Measurements from ENCODE around the gene SPEF1. TPM values are rescaled to one million over a fixed set of nuclear protein-coding genes. Genes with fewer than 3 reads are reported as not detected.

Gene SPEF1
- total and polyA plus RNA-seq, 2 of the 13 experiments (the other 11 are each of a cell fraction or from before 2014, with no cell fraction given) = 0.11 to 0.27 TPM

- ChIA-PET POLR2A (no interaction called here), CTCF (ENCODE audit: low intra/inter-chr PET ratio, low total read pairs) (no interaction called here)
- 6% methylated on average over 11 of the region's 11 CpGs for WGBS (ENCODE audit: low lambda C conversion rate)
- no TSS peak for BruUV-seq (replicated peaks)
- Histone ChIP-seq H3K27me3 (ENCODE audit: control insufficient read depth in 1 of 2, insufficient read depth in 2 of 2, low read length in 2 of 2) (peaks cover 3 to 17% of the 10 kb centered on the region in 2 experiments), H3K36me3 (replicated peaks in 1 of 2; ENCODE audit: control insufficient read depth in 1 of 2, insufficient read depth in 2 of 2, low read length in 2 of 2) (no peaks in the 10 kb centered on the region), H3K4me3 (replicated peaks in 1 of 3; ENCODE audit: insufficient read depth in 1 of 3, low read depth in 2 of 3, low read length in 3 of 3) (peak overlapping the region in 1 of 3 experiments; percentile 3; a peak in 1 of 6 replicates), H3K27ac (ENCODE audit: extremely low read length, insufficient read depth, low read length) (no peak overlapping the region), H3K4me1 (ENCODE audit: insufficient read depth, low read length) (peaks cover 41% of the 10 kb centered on the region), H2AFZ (ENCODE audit: low read length) (no peak overlapping the region), H3K9me3 (ENCODE audit: low read length) (no peaks in the 10 kb centered on the region), H3K79me2 (ENCODE audit: insufficient read depth, low read length) (no peaks in the 10 kb centered on the region), H3K9ac (ENCODE audit: insufficient read depth, low read depth, low read length) (no peak overlapping the region), H3K4me2 (ENCODE audit: low read depth, low read length) (peak overlapping the region; percentile 52), H4K20me1 (ENCODE audit: insufficient read depth, low read length) (no peaks in the 10 kb centered on the region)
- DNase-seq (ENCODE audit: low spot score) (peak; percentile 33), ATAC-seq (peak; percentile 19), FAIRE-seq (peak; percentile 37)
- intact Hi-C loops (cut with micrococcal nuclease; ENCODE audit: unreplicated experiment) (no loop called here), in situ Hi-C loops (cut with HindIII; ENCODE audit: extremely low pct_ligation_motif_present, low pct_unique_long_range_greater_than_20kb) (no loop called here)
- TF ChIP-seq ZZZ3 (CRISPR knock-in tag; IDR thresholded peaks at IDR 0.05; ENCODE audit: borderline replicate concordance) (no peak), ZFAT (CRISPR knock-in tag; conservative IDR thresholded peaks at IDR 0.05) (no peak), ZNF772 (CRISPR knock-in tag; IDR thresholded peaks at IDR 0.05) (no peak), EP300 (IDR thresholded peaks at IDR 0.05; ENCODE audit: low read depth in 2 of 2, low read length in 2 of 2) (no peak), EP300 (CRISPR knock-in tag; IDR thresholded peaks at IDR 0.05; ENCODE audit: borderline replicate concordance) (0 out of 2 replicates have a peak, but pooled peaks have one; percentile 17), UBTF (CRISPR knock-in tag; IDR thresholded peaks at IDR 0.05) (no peak), CEBPG (CRISPR knock-in tag; IDR thresholded peaks at IDR 0.05) (peak; percentile 80), HNF4G (IDR thresholded peaks at IDR 0.05; ENCODE audit: borderline replicate concordance, low read depth, low read length) (no peak), HNF4G (CRISPR knock-in tag; IDR thresholded peaks at IDR 0.05; ENCODE audit: borderline replicate concordance, low read depth) (no peak), TRIM24 (CRISPR knock-in tag; IDR thresholded peaks at IDR 0.05) (peak; percentile 59; the same call in 1 of the 2 replicates), ZSCAN22 (CRISPR knock-in tag; IDR thresholded peaks at IDR 0.05) (no peak), ZNF597 (CRISPR knock-in tag; IDR thresholded peaks at IDR 0.05) (no peak), ZNF878 (CRISPR knock-in tag; IDR thresholded peaks at IDR 0.05) (no peak), SIN3A (IDR thresholded peaks at IDR 0.05; ENCODE audit: borderline replicate concordance, low read depth, low read length) (no peak), POLR2AphosphoS2 (IDR thresholded peaks at IDR 0.05; ENCODE audit: low read depth, low read length) (no peak), ZBTB38 (CRISPR knock-in tag; IDR thresholded peaks at IDR 0.05) (no peak), CC2D1A (CRISPR knock-in tag; IDR thresholded peaks at IDR 0.05) (no peak), ZNF615 (CRISPR knock-in tag; IDR thresholded peaks at IDR 0.05; ENCODE audit: borderline replicate concordance) (no peak), NR3C1 (CRISPR knock-in tag; IDR thresholded peaks at IDR 0.05) (no peak), PRPF4 (IDR thresholded peaks at IDR 0.05; ENCODE audit: low read depth, low read length, poor library complexity, severe bottlenecking) (no peak), ARNT2 (CRISPR knock-in tag; IDR thresholded peaks at IDR 0.05; ENCODE audit: low read depth) (no peak), TCF7 (IDR thresholded peaks at IDR 0.05; ENCODE audit: low read depth) (peak; percentile 69; the same call in 1 of the 2 replicates), SRY (CRISPR knock-in tag; IDR thresholded peaks at IDR 0.05) (peak; percentile 56; the same call in 1 of the 2 replicates)
Observed at GRCh38 chr20:3738111-3739053, 42.9 kb downstream of the SPEF1 start.
